Left lung (tissue), 10 donors: ENCODE data around the gene FNIP2. TPM values are rescaled to one million over a fixed set of nuclear protein-coding genes. Genes with fewer than 3 reads are reported as not detected.
"Not testable (repeated sequence)": the region's sequence is repeated elsewhere in the genome, so short reads cannot be mapped to it uniquely, and the experiment has no call there.

Source experiments
- ATAC-seq: fragments of 200-7000 bp; cut with Tn5 transposase; one replicate; pipeline ENCODE4 v1.9.1; 2020; ENCODE audit warnings: moderate library complexity
- DNase-seq, 4 donors: peaks; one replicate each; pipeline ENCODE4 v3.0.0-alpha.2; 2013 to 2020
- H3K27ac ChIP-seq, 2 donors: fragments of 200-600 bp; sonication (generic) in 1 of 2; one replicate each; pipeline versions ENCODE4 v1.5.0 to v1.8.0; 2020 to 2021
- H3K27me3 ChIP-seq, 2 donors: fragments of 200-600 bp; sonication (generic) in 1 of 2; one replicate each; pipeline versions ENCODE4 v1.5.0 to v1.8.0; 2020 to 2021
- H3K36me3 ChIP-seq, 2 donors: fragments of 200-600 bp; sonication (generic) in 1 of 2; one replicate each; pipeline versions ENCODE4 v1.5.0 to v1.8.0; 2020 to 2021
- H3K4me1 ChIP-seq, 2 donors: fragments of 200-600 bp; one replicate each; pipeline ENCODE4 v1.8.0; 2021
- H3K4me3 ChIP-seq, 2 donors: fragments of 200-600 bp; sonication (generic) in 1 of 2; one replicate each; pipeline versions ENCODE4 v1.5.0 to v1.8.0; 2020 to 2021; ENCODE audit warnings: mild to moderate bottlenecking in 1 of 2
- H3K9me3 ChIP-seq, 2 donors: fragments of 200-600 bp; sonication (generic) in 1 of 2; one replicate each; pipeline versions ENCODE4 v1.5.0 to v1.8.0; 2020 to 2021
- CTCF ChIP-seq, 2 donors: fragments of 200-600 bp; sonication (generic) in 1 of 2; IDR thresholded peaks; one replicate each; pipeline versions ENCODE4 v1.5.0 to v1.8.0; 2021; ENCODE audit warnings: antibody characterized with exemption in 2 of 2
- intact Hi-C, 2 donors: fragments of 100-400 bp; cut with DNase I; formaldehyde crosslinking; loops; one replicate each; pipeline versions ENCODE4 v1.11.2 to v1.14.2; 2022
- polyA plus RNA-seq, 6 donors: library from polyadenylated mRNA; unstranded; fragments of 120-200 nt; gene quantifications; one replicate each; pipeline ENCODE4 v1.2.1, GENCODE V29; 2013; ENCODE audit not compliant: insufficient read length in 6 of 6
- total RNA-seq, 2 donors: library from RNA; stranded (reverse); fragmentation: NEBNext Ultra II Directional; extraction: Animal tissue kit (Norgen Biotek cat#: 25700); gene quantifications; one replicate each; pipeline ENCODE4 v1.2.1, GENCODE V29; 2021
- donor health status: DM: no; HTN: yes; CAD: no.
- donor health status: DM: no; HTN: no; CAD: no.

The FNIP2 gene
- total and polyA plus RNA-seq, 8 donors, result 24.5 to 71.2 (median 29.3) TPM

DNA sequence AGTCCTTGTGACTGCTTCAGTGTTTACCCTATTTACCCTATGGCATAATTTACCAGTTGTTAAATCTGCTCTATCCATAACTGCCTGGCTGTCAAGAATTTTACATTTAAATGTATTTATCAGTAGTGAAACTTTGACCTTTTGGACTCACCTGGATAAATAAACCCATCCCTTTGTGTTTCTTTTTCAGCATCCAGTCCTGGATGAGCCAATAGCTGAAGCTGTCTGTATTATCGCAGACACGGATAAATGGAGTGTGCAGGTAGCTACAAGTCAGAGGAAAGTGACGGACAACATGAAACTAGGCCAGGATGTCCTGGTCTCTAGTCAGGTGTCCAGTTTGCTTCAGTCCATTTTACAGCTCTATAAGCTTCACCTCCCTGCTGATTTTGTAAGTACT lies 122.4 kb downstream of the FNIP2 start:
- no peak overlapping the region for H3K4me3 ChIP-seq
- H3K27me3 ChIP-seq, result no peaks in the 10 kb centered on the region
- H3K4me1 ChIP-seq, result peaks cover 0 to 6% of the 10 kb centered on the region in 2 donors
- ATAC-seq (no peak), DNase-seq (no peak)
- intact Hi-C loops, result no loop called here
- H3K36me3 ChIP-seq, result peaks cover 0 to 56% of the 10 kb centered on the region in 2 donors
- H3K27ac ChIP-seq, result no peak overlapping the region
- TF ChIP-seq CTCF (IDR thresholded peaks at IDR 0.05), result no peak
- H3K9me3 ChIP-seq, result no peaks in the 10 kb centered on the region

DNA sequence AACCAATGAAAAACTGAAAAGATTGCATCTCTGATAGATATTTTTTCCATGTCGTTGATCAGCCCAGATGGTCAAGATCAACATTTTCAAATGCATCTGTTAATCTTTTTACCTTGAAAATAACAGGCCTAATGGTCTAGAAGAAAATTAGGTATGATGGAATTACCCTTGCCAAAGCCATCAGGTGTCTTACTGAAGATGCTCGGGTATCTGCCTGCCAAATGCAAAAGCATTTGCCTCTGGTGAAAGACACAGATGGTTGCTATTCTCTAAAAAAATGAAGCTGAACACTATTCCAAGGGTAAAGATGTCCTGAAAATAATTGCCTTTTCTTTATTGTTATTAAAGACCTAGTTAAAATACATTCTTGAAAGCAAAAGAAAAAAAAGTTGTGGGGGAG lies 126.0 kb downstream of the FNIP2 start:
- intact Hi-C loops, result no loop called here
- no peak for DNase-seq
- no peak for ATAC-seq
- Histone ChIP-seq H3K9me3 (no peaks in the 10 kb centered on the region), H3K27ac (no peak overlapping the region), H3K36me3 (peaks cover 0 to 48% of the 10 kb centered on the region in 2 donors), H3K27me3 (no peaks in the 10 kb centered on the region), H3K4me1 (peaks cover 0 to 9% of the 10 kb centered on the region in 2 donors), H3K4me3 (no peak overlapping the region)
- TF ChIP-seq CTCF (IDR thresholded peaks at IDR 0.05), result no peak

DNA sequence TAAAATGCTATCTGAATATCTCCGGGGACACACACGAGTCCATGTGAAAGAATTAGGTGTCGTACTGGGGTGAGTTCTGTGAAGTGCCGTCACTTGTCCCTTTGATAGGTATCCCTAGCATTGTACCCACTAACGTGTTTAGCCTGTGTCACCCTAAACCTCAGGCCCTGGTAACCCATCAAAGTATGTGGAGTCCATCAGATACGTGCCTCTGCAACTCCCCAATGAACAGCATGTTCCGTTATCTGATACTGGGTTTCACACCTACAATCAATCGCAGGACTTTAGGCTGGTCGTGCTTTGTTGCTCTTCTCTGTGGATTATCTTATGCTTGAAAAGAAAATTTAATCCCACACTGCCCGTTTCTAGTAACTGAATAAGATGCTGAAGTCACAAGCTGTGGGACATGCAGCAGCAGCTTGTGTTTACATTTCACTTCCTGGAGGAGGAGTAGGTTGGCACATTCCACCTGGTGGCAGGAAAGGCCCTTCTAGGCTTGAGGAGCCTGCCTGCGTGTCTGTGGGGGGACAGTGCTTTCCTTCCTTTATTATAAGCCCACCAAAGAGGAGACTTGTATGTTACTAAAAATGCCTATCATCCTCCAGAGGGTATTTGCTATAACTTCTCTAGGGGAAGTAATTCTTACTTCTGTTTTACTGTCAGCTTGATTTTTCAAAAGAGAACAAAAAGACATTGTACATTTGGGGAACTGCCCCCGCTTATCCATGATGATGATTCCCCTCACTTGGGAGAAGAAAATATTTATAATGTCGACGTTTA lies 127.2 kb downstream of the FNIP2 start:
- intact Hi-C loops, result no loop called here
- Histone ChIP-seq H3K4me3 (no peak overlapping the region), H3K27ac (peak overlapping the region in 1 of 2 donors; percentile 38), H3K36me3 (peaks cover 0 to 43% of the 10 kb centered on the region in 2 donors), H3K9me3 (no peaks in the 10 kb centered on the region), H3K27me3 (no peaks in the 10 kb centered on the region), H3K4me1 (peaks cover 0 to 9% of the 10 kb centered on the region in 2 donors)
- peak; percentile 87 for ATAC-seq
- TF ChIP-seq CTCF (IDR thresholded peaks at IDR 0.05), result no peak
- peak in 2 of 4 donors; percentile 8 to 13 for DNase-seq

DNA sequence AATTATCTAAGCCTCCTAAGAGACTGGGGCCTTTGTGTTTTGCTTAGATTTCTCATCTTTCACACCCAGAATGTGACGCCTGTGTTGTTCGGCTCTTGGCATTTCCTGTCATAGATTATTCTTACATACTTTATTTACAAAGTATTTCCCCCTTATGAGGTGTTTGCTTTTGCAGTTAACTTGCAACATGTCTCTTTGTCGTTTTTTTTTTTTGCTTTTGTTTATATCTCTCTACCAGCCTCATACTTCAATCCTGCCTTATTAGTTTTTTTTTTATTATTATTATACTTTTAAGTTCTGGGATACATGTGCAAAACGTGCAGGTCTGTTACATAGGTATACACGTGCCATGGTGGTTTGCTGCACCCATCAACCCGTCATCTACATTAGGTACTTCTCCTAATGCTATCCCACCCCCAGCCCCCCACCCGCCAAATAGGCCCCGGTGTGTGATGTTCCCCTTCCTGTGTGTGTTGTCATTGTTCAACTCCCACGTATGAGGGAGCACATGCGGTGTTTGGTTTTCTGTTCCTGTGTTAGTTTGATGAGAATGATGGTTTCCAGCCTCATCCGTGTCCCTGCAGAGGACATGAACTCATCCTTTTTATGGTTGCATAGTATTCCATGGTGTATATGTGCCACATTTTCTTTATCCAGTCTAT lies 127.9 kb downstream of the FNIP2 start:
- DNase-seq, intact Hi-C loops, H3K9me3 ChIP-seq, H3K4me3 ChIP-seq, ATAC-seq, H3K4me1 ChIP-seq, H3K27me3 ChIP-seq: not testable (repeated sequence)
- H3K36me3 ChIP-seq, result peaks cover 0 to 36% of the 10 kb centered on the region in 2 donors
- H3K27ac ChIP-seq, result peak overlapping the region in 1 of 2 donors; percentile 38

GRCh38 chr4:158900408-158900807 lies 131.6 kb downstream of the FNIP2 start:
- H3K27me3 ChIP-seq, intact Hi-C loops, H3K4me3 ChIP-seq, DNase-seq, ATAC-seq, H3K9me3 ChIP-seq, H3K27ac ChIP-seq: not testable (repeated sequence)
- Histone ChIP-seq H3K4me1 (peaks cover 0 to 25% of the 10 kb centered on the region in 2 donors), H3K36me3 (peaks cover 0 to 43% of the 10 kb centered on the region in 2 donors)

DNA sequence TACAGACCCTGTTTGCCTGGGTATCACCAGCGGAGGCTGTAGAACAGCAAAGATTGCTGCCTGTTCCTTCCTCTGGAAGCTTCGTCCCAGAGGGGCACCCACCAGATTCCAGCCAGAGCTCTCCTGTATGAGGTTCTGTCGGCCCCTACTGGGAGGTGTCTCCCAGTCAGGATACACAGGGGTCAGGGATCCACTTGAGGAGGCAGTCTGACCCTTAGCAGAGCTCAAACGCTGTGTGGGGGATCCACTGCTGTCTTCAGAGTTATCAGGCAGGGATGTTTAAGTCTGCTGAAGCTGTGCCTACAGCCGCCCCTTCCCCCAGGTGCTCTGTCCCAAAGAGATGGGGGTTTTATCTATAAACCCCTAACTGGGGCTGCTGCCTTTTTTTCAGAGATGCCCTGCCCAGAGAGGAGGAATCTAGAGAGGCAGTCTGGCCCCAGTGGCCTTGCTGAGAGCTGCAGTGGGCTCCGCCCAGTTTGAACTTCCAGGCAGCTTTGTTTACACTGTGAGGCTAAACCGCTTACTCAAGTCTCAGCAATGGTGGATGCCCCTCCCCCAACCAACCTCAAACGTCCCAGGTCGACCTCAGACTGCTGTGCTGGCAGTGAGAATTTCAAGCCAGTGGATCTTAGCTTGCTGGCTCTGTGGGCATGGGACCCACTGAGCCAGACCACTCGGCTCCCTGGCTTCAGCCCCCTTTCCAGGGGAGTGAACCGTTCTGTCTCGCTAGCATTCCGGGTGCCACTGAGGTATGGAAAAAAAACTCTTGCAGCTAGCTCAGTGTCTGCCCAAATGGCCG lies 133.7 kb downstream of the FNIP2 start:
- intact Hi-C loops, H3K4me3 ChIP-seq, H3K9me3 ChIP-seq, H3K27ac ChIP-seq, H3K27me3 ChIP-seq: not testable (repeated sequence)
- Histone ChIP-seq H3K36me3 (peaks cover 0 to 40% of the 10 kb centered on the region in 2 donors), H3K4me1 (peaks cover 0 to 16% of the 10 kb centered on the region in 2 donors)
- DNase-seq (peak in 3 of 4 donors; percentile 52 to 82 (median 78)), ATAC-seq (peak; percentile 99)
